Measurements from ENCODE around the gene CARD9.

Gene CARD9

DNA sequence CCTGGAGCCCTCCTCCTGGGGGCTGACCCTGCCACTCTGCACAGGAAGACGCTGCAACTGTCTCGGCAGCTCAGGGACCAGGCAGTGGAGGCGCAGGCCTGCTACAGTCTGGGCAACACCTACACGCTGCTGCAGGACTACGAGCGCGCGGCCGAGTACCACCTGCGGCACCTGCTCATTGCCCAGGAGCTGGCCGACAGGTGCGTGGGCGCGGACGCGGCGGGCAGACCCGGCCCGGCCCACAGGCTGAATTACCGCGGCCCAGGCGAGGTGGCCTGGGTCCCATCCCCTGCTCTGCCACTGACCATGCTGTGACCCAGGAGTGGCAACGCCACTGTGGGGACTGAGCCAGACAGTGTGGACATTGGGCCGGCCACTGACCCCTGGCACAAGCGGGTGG, 35.0 kb downstream of the CARD9 start:
- no peak overlapping the region for H3K4me3 ChIP-seq (ENCODE audit: low read depth, low read length)
- in situ Hi-C loops (cut with HindIII; ENCODE audit: low pct_ligation_motif_present, low sequenced_read_pairs): no loop called here
- peaks cover 58% of the 10 kb centered on the region for H3K36me3 ChIP-seq (replicated peaks)
- H3K27me3 ChIP-seq (replicated peaks): no peaks in the 10 kb centered on the region
- no peak overlapping the region for H3K27ac ChIP-seq
- TF ChIP-seq, protein P1, sequence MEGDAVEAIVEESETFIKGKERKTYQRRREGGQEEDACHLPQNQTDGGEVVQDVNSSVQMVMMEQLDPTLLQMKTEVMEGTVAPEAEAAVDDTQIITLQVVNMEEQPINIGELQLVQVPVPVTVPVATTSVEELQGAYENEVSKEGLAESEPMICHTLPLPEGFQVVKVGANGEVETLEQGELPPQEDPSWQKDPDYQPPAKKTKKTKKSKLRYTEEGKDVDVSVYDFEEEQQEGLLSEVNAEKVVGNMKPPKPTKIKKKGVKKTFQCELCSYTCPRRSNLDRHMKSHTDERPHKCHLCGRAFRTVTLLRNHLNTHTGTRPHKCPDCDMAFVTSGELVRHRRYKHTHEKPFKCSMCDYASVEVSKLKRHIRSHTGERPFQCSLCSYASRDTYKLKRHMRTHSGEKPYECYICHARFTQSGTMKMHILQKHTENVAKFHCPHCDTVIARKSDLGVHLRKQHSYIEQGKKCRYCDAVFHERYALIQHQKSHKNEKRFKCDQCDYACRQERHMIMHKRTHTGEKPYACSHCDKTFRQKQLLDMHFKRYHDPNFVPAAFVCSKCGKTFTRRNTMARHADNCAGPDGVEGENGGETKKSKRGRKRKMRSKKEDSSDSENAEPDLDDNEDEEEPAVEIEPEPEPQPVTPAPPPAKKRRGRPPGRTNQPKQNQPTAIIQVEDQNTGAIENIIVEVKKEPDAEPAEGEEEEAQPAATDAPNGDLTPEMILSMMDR (IDR thresholded peaks at IDR 0.05; ENCODE audit: low read depth, low read length, missing control alignments): no peak
- DNase-seq: no peak

- no peak for DNase-seq
- TF ChIP-seq, protein P1 (IDR thresholded peaks at IDR 0.05; ENCODE audit: low read depth, low read length, missing control alignments): no peak
- Histone ChIP-seq H3K4me3 (ENCODE audit: low read depth, low read length) (no peak overlapping the region), H3K36me3 (replicated peaks) (peaks cover 52% of the 10 kb centered on the region), H3K27me3 (replicated peaks) (no peaks in the 10 kb centered on the region), H3K27ac (no peak overlapping the region)
- in situ Hi-C loops (cut with HindIII; ENCODE audit: low pct_ligation_motif_present, low sequenced_read_pairs): no loop called here
These were observed 35.8 kb downstream of the CARD9 start for GRCh38 chr9:136337416-136338395.

DNA sequence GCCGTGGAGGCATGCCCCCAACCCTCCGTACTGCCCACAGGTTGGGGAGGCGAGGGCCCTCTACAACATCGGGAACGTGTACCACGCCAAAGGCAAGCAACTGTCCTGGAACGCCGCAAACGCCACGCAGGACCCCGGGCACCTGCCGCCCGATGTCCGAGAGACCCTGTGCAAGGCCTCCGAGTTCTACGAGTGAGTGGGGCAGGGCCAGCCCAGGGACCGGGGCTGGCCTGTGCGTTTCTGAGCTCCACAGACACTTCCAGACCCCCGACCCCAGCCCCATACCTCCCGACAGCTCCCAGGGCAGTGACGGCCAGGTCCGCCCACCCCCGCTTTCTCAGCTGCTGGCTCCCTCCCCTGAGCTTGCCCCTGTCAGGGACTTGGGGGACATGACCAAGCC, 36.6 kb downstream of the CARD9 start:
- TF ChIP-seq, protein P1 (IDR thresholded peaks at IDR 0.05; ENCODE audit: low read depth, low read length, missing control alignments): no peak
- DNase-seq: no peak
- in situ Hi-C loops (cut with HindIII; ENCODE audit: low pct_ligation_motif_present, low sequenced_read_pairs): no loop called here
- Histone ChIP-seq H3K4me3 (ENCODE audit: low read depth, low read length) (no peak overlapping the region), H3K27ac (no peak overlapping the region), H3K27me3 (replicated peaks) (no peaks in the 10 kb centered on the region), H3K36me3 (replicated peaks) (peaks cover 52% of the 10 kb centered on the region)

- in situ Hi-C loops (cut with HindIII; ENCODE audit: low pct_ligation_motif_present, low sequenced_read_pairs): no loop called here
- TF ChIP-seq, protein P1 (IDR thresholded peaks at IDR 0.05; ENCODE audit: low read depth, low read length, missing control alignments): no peak
- no peak overlapping the region for H3K27ac ChIP-seq
- DNase-seq: peak; percentile 38
- H3K27me3 ChIP-seq (replicated peaks): no peaks in the 10 kb centered on the region
- H3K4me3 ChIP-seq (ENCODE audit: low read depth, low read length): no peak overlapping the region
- peaks cover 48% of the 10 kb centered on the region for H3K36me3 ChIP-seq (replicated peaks)
These were observed 37.2 kb downstream of the CARD9 start for GRCh38 chr9:136336156-136336870.

DNA sequence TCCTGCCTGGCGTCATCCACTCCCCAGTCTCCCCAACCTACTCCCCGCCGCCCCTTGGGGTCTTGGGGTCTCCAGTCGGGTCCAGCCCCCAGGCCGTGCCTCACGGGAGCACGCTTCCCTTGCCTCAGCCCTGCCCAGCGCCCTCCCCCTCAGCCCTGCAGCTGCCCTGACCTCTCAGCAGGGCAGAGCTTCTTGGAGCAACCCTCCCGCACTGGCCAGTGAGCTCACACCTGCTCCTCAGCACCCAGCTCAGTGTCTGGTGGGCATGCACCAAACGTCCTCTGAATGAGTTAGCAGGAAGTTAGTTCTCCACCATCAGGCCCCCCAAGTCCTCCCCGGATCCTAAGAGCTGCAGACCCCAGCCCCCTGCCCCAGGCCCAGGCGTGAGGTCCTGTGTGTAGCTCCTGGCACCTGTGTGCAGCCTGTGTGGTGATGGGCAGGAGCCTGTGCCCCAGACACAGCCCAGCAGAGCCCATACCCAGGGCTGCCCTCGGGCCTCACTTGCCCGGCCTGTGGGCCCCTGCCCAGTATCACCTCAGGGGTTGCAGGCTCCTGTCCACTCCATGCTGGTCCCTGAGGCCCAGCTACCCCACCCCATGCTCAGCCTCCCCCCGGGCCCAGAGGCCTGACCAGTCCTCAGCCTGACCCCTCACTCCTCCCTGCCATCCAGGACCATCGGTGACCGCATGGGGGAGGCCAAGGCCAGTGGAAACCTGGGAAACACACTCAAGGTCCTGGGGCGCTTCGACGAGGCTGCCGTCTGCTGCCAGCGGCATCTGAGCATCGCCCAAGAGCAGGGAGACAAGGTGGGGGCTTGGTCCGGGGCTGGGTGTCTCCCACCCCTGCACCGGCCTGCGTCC, 37.9 kb downstream of the CARD9 start:
- TF ChIP-seq, protein P1 (IDR thresholded peaks at IDR 0.05; ENCODE audit: low read depth, low read length, missing control alignments): no peak
- no peak overlapping the region for H3K4me3 ChIP-seq (ENCODE audit: low read depth, low read length)
- no peaks in the 10 kb centered on the region for H3K27me3 ChIP-seq (replicated peaks)
- H3K27ac ChIP-seq: no peak overlapping the region
- in situ Hi-C loops (cut with HindIII; ENCODE audit: low pct_ligation_motif_present, low sequenced_read_pairs): no loop called here
- H3K36me3 ChIP-seq (replicated peaks): peaks cover 40% of the 10 kb centered on the region
- DNase-seq: no peak
